HFF-Myc (cell line): Measurements from ENCODE around the gene GRB10.
"Not testable (repeated sequence)": the region's sequence is repeated elsewhere in the genome, so short reads cannot be mapped to it uniquely, and the experiment has no call there.

ENCODE experiments used
- DNase-seq: peaks from one replicate; pipeline ENCODE4 v3.0.0-alpha.2; 2011; ENCODE audit warnings: low read depth; ENCODE audit errors: extremely low read depth
- H3K4me3 ChIP-seq: replicated peaks from 2 replicates; pipeline ENCODE4 v1.5.1; 2011; ENCODE audit warnings: low read depth, mild to moderate bottlenecking, control low read depth, low read length
- CTCF ChIP-seq: IDR thresholded peaks from 2 replicates; pipeline ENCODE4 v1.5.1; 2012; ENCODE audit warnings: mild to moderate bottlenecking, low read depth, low read length, control low read depth; ENCODE audit errors: missing control alignments

GRB10 gene

GRCh38 chr7:50554431-50555322, 228.0 kb downstream of the GRB10 start:
- no peak for DNase-seq
- H3K4me3 ChIP-seq, result no peak overlapping the region

DNA sequence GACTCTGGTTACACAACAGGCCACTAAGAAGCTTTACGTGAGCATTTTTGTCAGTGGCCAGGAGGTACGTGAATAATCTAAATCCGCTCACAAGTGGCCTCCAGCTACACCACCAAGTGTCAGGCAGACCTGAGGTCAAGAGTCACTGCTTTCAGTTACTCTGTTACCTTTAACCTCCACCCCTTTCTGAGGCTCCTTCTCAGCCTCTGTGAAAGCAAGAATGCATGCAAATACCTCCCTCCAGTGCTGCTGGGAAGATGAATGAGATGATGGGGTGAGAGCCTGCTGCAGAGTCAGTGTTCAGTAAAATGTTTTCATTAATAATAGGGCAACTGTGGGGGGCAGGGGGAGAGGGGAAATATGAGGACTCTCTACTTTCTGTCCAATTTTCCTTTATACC, 228.7 kb downstream of the GRB10 start:
- DNase-seq, result no peak
- no peak overlapping the region for H3K4me3 ChIP-seq
- TF ChIP-seq CTCF, result no peak

More at GRCh38 chr7:50554431-50555322, 228.0 kb downstream of the GRB10 start:
- no peak for TF ChIP-seq CTCF

GRCh38 chr7:50552921-50553320, 229.8 kb downstream of the GRB10 start:
- H3K4me3 ChIP-seq, result no peak overlapping the region
- DNase-seq, result no peak
- no peak for TF ChIP-seq CTCF

DNA sequence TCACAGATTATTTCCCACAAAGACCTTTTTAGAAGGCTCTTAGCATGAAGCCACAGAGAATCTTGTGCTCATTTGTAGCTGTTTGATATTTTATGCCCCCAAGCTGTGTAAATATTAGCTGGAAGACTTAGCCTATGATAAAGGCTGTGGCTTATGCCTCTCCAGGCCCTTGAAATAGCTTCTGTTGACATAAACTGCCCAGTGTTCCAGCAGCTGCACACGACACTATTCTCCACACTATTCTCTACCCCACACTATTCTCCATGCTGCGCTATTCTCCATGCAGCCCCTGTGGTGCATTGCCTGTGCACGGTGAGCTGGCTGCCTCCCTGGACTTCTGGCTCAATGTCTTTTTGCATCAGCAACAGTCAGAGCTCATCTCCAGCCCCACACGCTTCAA, 230.6 kb downstream of the GRB10 start:
- no peak for TF ChIP-seq CTCF
- DNase-seq, result no peak
- H3K4me3 ChIP-seq, result no peak overlapping the region

DNA sequence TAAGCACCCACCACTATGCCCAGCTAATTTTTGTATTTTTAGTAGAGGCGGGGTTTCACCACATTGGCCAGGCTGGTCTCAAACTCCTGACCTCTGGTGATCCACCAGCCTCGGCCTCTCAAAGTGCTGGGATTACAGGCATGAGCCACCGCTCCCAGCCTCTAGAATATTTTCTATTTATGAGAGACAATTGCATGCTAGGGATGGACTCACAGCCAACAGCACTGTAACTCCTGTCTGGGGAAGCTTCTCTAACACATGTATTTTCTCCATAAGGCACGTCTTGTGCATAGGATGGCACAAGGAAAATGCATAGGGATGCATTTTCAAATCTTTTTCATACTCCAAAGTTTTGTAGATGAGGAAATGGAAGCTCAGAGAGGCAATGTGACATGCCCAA, 237.1 kb downstream of the GRB10 start:
- H3K4me3 ChIP-seq, DNase-seq: not testable (repeated sequence)

DNA sequence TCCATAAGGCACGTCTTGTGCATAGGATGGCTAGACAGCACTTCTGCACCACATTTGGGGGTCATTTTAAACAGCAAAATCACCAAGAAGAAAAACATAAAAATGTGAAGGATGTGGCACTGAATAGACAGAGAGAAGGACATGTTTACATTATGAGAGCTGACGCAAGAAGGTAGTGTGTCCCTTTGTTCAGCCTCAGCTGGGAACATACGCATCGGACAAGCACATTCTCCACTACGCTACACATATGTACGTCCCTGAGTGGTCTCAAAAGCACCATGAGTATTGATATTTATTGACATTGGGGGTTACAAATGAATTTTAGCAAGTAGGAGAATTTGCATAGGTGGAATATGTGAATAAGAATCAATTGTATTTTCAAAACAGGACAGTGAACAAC, 237.7 kb downstream of the GRB10 start:
- no peak for DNase-seq
- H3K4me3 ChIP-seq, result no peak overlapping the region
- TF ChIP-seq CTCF, result no peak

GRCh38 chr7:50543776-50544442, 238.8 kb downstream of the GRB10 start:
- DNase-seq, result no peak
- no peak overlapping the region for H3K4me3 ChIP-seq
- TF ChIP-seq CTCF, result no peak
